SK-N-SH (cell line): ENCODE data around the gene PHGDH.

ENCODE experiments used
- ELF1 ChIP-seq: IDR thresholded peaks from 2 replicates; pipeline ENCODE4 v1.4.0; 2012
- FOXM1 ChIP-seq: IDR thresholded peaks from 2 replicates; pipeline ENCODE4 v1.4.0; 2012; ENCODE audit warnings: low read depth, mild to moderate bottlenecking
- POLR2AphosphoS5 ChIP-seq: IDR thresholded peaks from 2 replicates; pipeline ENCODE4 v1.6.1; 2012; ENCODE audit warnings: low read depth, low read length
- RAD21 ChIP-seq: IDR thresholded peaks from 2 replicates; pipeline ENCODE4 v1.6.1; 2012; ENCODE audit warnings: mild to moderate bottlenecking, low read length
- REST ChIP-seq: IDR thresholded peaks from 2 replicates; pipeline ENCODE4 v1.6.1; 2012; ENCODE audit warnings: mild to moderate bottlenecking, low read depth, low read length, moderate library complexity
- RFX5 ChIP-seq: IDR thresholded peaks from 2 replicates; pipeline ENCODE4 v1.6.1; 2012; ENCODE audit warnings: mild to moderate bottlenecking, improper control_type of control experiment, low read length
- SIN3A ChIP-seq: IDR thresholded peaks from 2 replicates; pipeline ENCODE4 v1.6.1; 2012; ENCODE audit warnings: low read depth, mild to moderate bottlenecking, low read length, moderate library complexity, borderline replicate concordance
- TAF1 ChIP-seq: IDR thresholded peaks from 2 replicates; pipeline ENCODE4 v1.6.1; 2012; ENCODE audit warnings: low read depth, mild to moderate bottlenecking, low read length, moderate library complexity, borderline replicate concordance
- TF ChIP-seq, protein P1 (sequence below): fragments of 200-600 bp; sonication (generic); IDR thresholded peaks from 2 replicates; pipeline ENCODE4 v1.6.1; 2017; ENCODE audit warnings: antibody characterized with exemption, mild to moderate bottlenecking, moderate library complexity
- TF ChIP-seq, protein P2 (sequence below): fragments of 150-350 bp; IDR thresholded peaks from 2 replicates; pipeline ENCODE4 v1.6.1; 2017; ENCODE audit warnings: antibody characterized with exemption, low read length, low read depth, borderline replicate concordance
- TF ChIP-seq, protein P3 (sequence below): IDR thresholded peaks from 2 replicates; pipeline ENCODE4 v1.4.0; 2012; ENCODE audit warnings: low read depth, borderline replicate concordance

DNA sequence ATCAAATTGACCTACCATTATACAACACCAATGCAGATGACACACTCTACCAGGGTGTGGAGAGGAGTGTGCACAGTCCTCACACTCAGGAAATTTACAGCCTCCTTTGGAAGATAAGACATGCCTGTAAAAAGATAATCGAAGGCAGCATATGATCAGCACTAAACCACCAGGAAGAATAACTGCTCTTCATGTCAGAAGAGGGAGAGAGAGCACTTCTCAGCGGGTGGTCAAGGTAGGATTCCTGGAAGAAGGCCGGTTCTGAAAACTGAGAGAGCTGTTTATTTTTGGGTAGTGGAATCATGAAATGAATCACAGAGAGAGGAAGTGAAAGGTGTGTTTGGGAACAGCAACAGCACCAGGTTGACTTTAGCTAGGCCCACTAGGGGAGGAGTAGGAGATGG is 49.7 kb upstream of the PHGDH start:
- TF ChIP-seq, protein P1, sequence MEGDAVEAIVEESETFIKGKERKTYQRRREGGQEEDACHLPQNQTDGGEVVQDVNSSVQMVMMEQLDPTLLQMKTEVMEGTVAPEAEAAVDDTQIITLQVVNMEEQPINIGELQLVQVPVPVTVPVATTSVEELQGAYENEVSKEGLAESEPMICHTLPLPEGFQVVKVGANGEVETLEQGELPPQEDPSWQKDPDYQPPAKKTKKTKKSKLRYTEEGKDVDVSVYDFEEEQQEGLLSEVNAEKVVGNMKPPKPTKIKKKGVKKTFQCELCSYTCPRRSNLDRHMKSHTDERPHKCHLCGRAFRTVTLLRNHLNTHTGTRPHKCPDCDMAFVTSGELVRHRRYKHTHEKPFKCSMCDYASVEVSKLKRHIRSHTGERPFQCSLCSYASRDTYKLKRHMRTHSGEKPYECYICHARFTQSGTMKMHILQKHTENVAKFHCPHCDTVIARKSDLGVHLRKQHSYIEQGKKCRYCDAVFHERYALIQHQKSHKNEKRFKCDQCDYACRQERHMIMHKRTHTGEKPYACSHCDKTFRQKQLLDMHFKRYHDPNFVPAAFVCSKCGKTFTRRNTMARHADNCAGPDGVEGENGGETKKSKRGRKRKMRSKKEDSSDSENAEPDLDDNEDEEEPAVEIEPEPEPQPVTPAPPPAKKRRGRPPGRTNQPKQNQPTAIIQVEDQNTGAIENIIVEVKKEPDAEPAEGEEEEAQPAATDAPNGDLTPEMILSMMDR: no peak
- TF ChIP-seq SIN3A: no peak
- no peak for TF ChIP-seq POLR2AphosphoS5
- TF ChIP-seq TAF1: no peak
- TF ChIP-seq RAD21: no peak
- TF ChIP-seq REST: no peak
- TF ChIP-seq, protein P2, sequence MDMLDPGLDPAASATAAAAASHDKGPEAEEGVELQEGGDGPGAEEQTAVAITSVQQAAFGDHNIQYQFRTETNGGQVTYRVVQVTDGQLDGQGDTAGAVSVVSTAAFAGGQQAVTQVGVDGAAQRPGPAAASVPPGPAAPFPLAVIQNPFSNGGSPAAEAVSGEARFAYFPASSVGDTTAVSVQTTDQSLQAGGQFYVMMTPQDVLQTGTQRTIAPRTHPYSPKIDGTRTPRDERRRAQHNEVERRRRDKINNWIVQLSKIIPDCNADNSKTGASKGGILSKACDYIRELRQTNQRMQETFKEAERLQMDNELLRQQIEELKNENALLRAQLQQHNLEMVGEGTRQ: no peak
- no peak for TF ChIP-seq RFX5
- no peak for TF ChIP-seq ELF1
- TF ChIP-seq, protein P3, sequence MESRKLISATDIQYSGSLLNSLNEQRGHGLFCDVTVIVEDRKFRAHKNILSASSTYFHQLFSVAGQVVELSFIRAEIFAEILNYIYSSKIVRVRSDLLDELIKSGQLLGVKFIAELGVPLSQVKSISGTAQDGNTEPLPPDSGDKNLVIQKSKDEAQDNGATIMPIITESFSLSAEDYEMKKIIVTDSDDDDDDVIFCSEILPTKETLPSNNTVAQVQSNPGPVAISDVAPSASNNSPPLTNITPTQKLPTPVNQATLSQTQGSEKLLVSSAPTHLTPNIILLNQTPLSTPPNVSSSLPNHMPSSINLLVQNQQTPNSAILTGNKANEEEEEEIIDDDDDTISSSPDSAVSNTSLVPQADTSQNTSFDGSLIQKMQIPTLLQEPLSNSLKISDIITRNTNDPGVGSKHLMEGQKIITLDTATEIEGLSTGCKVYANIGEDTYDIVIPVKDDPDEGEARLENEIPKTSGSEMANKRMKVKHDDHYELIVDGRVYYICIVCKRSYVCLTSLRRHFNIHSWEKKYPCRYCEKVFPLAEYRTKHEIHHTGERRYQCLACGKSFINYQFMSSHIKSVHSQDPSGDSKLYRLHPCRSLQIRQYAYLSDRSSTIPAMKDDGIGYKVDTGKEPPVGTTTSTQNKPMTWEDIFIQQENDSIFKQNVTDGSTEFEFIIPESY: no peak
- no peak for TF ChIP-seq FOXM1
